Activated T-helper 9 cell treated with anti-CD3 and anti-CD28 coated beads, Interleukin-2, amount 50 U/mL, for 16 hours (primary cell): ENCODE measurements around the gene INAFM2.

Experiments used
- DNase-seq: peaks from one replicate; pipeline ENCODE4 v3.0.0-alpha.2; 2020; ENCODE audit warnings: low read depth

Gene INAFM2

GRCh38 chr15:40365016-40365415 is 41.5 kb downstream of the INAFM2 start:
- no peak for DNase-seq

DNA sequence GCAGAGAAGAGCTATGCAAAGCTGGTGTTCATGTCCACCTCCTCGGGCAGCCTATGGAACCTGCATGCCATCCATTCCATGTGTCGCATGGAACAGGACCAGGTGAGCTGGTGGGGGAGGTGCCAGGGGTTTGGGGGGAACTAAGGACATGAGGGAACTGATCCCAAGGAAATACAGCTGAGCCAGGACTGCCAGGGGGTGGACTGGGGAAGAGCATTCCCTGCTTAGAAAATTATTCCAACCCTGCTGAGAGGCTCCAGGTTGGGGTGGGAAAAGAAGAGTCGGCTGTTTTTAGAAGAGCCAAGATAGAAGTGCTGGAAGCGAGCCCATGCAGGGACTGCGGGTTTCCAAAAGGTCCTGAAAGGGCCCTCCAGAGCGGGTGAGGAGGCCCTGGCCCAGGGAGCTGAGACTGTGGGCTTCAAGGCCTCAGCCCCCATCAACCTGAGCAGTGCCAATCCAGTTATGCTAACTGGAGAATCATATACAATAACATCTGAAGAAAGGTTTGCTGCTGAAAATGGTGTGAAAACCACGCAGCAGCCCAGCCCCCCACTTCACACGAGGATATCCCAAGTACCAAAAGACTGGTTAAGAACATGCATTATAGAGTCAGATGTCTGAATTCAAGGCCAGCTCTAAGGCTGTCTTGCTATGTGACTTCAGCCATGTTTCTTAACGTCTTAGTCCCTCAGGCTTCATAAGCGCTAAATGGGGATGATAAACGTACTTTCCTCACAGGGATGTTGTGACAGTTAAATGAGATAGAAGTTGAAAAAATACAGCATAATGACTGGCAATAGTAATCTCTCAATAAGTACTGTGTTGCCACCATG is 42.3 kb downstream of the INAFM2 start:
- DNase-seq, result no peak

- no peak for DNase-seq
These were observed 43.2 kb downstream of the INAFM2 start for GRCh38 chr15:40366457-40367370.

- DNase-seq, result no peak
These were observed 43.8 kb downstream of the INAFM2 start for GRCh38 chr15:40367371-40367685.

GRCh38 chr15:40367686-40368611 is 44.5 kb downstream of the INAFM2 start:
- peak; percentile 76 for DNase-seq

GRCh38 chr15:40368719-40369473 is 45.4 kb downstream of the INAFM2 start:
- no peak for DNase-seq

DNA sequence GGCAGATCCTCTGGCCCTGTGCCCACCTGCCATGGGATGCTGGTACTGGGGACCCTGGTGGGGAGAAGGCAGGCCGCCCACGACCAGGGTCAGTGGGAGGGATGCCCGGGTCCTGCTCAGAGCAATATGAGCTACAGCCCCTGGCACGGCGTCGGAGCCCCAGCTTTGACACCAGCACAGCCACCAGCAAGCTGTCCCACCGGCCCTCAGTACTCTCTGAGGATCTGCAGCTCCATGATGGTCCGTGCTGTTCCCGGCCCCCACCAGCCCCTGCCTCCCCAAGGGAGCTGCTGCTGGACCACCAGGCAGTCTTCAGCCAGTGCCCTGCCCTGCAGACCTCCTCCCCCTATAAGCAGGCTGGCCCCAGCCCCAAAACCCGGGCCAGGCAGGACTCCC is 46.0 kb downstream of the INAFM2 start:
- no peak for DNase-seq

DNA sequence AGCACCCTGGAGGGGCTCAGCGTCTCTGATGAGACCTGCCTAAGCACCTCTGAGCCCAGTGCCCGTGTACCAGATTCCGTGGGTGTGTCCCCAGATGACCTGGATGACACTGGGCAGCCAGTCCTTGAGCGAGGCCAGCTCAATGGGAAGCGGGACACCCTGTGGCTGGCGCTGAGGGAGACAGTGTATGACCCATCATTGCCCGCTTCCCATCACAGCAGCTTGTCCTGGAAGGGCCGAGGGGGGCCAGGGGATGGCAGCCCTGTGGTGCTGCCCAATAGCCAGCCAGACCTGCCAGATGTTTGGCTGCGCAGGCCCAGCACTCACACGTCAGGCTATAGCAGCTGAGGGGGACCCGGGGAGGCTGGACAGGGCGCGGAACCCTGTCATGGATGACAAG is 46.5 kb downstream of the INAFM2 start:
- DNase-seq, result no peak

DNA sequence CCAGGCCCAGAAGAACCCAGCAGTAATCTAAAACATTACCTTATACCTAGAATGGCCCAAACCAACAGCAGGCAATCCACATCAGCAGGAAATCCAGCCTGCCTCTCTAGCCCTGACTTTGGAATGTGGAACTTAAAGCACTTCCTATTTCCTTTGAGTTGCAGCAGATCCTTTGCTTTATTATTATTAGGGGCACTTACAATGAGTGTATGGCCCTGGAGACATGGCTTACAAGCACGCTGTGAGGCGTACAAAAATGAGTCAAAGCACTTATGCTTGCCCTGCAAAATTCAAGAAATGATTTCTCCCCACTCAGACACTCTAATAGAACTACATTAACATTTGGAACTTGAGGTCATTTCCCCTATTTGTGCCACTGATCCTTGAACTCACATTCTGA is 49.5 kb downstream of the INAFM2 start:
- no peak for DNase-seq
